ENCODE data around the gene TMPRSS3. TPM values are rescaled to one million over a fixed set of nuclear protein-coding genes. Genes with fewer than 3 reads are reported as not detected.

TMPRSS3 gene
- total RNA-seq, 1 donor from 2014 or later = not detected

DNA sequence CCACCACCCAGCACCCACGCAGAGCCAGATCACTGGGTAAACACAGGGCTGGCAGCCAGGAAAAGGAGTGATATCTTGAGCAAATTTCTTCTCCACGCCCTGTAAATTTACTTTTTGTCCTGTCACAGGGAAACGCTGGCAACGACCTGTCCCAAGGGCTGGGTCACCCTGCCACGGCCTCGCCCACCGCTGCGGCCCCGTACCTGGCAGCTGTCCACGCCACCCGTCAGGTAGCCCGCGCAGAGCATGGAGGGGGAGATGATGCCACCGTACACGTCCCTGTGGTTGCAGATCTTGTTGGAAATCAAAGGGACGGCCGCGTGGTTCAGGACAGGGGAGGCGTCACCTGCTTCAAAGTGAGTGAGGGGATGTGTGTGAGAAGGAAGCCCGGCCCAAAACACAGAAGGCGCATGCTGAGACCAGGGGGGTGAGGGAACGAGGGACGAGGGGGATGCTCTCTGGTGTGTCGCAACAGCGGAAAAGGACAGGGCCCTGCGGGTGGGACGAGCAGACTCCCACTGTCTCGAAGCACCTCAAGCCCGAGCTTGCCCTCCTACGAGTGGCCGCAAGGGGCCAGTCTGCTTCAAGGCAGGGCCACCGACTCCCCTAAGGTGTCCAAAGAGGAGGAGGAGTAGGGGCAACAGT, 19.4 kb downstream of the TMPRSS3 start:
- H3K27me3 ChIP-seq (ENCODE audit: control insufficient read depth in 3 of 3, insufficient read depth in 3 of 3, low read length in 3 of 3) = peaks cover 13 to 40% (median 37%) of the 10 kb centered on the region in 3 donors
- H3K4me3 ChIP-seq (ENCODE audit: low read length in 3 of 3) = no peak overlapping the region
- no peak overlapping the region for H3K9ac ChIP-seq (ENCODE audit: low read depth in 1 of 3, low read length in 3 of 3)
- no peaks in the 10 kb centered on the region for H3K9me3 ChIP-seq (ENCODE audit: control insufficient read depth in 3 of 3, low read length in 3 of 3)
- no peaks in the 10 kb centered on the region for H3K4me1 ChIP-seq (ENCODE audit: control insufficient read depth in 3 of 3, insufficient read depth in 3 of 3, low read length in 3 of 3)
- no peaks in the 10 kb centered on the region for H3K36me3 ChIP-seq (ENCODE audit: control insufficient read depth in 3 of 3, insufficient read depth in 3 of 3, low read length in 3 of 3)
- no peak overlapping the region for H3K27ac ChIP-seq (ENCODE audit: low read depth, low read length)

- H3K27ac ChIP-seq (ENCODE audit: low read depth, low read length) = no peak overlapping the region
- no peaks in the 10 kb centered on the region for H3K9me3 ChIP-seq (ENCODE audit: control insufficient read depth in 3 of 3, low read length in 3 of 3)
- H3K27me3 ChIP-seq (ENCODE audit: control insufficient read depth in 3 of 3, insufficient read depth in 3 of 3, low read length in 3 of 3) = peaks cover 13 to 43% (median 41%) of the 10 kb centered on the region in 3 donors
- H3K4me3 ChIP-seq (ENCODE audit: low read length in 3 of 3) = no peak overlapping the region
- no peak overlapping the region for H3K9ac ChIP-seq (ENCODE audit: low read depth in 1 of 3, low read length in 3 of 3)
- H3K36me3 ChIP-seq (ENCODE audit: control insufficient read depth in 3 of 3, insufficient read depth in 3 of 3, low read length in 3 of 3) = no peaks in the 10 kb centered on the region
- no peaks in the 10 kb centered on the region for H3K4me1 ChIP-seq (ENCODE audit: control insufficient read depth in 3 of 3, insufficient read depth in 3 of 3, low read length in 3 of 3)
Observed at GRCh38 chr21:42375966-42376337, 19.9 kb downstream of the TMPRSS3 start.

GRCh38 chr21:42375506-42375905, 20.3 kb downstream of the TMPRSS3 start:
- no peak overlapping the region for H3K4me3 ChIP-seq (ENCODE audit: low read length in 3 of 3)
- H3K36me3 ChIP-seq (ENCODE audit: control insufficient read depth in 3 of 3, insufficient read depth in 3 of 3, low read length in 3 of 3) = no peaks in the 10 kb centered on the region
- no peak overlapping the region for H3K9ac ChIP-seq (ENCODE audit: low read depth in 1 of 3, low read length in 3 of 3)
- H3K27ac ChIP-seq (ENCODE audit: low read depth, low read length) = no peak overlapping the region
- H3K27me3 ChIP-seq (ENCODE audit: control insufficient read depth in 3 of 3, insufficient read depth in 3 of 3, low read length in 3 of 3) = peaks cover 16 to 48% (median 46%) of the 10 kb centered on the region in 3 donors
- H3K4me1 ChIP-seq (ENCODE audit: control insufficient read depth in 3 of 3, insufficient read depth in 3 of 3, low read length in 3 of 3) = no peaks in the 10 kb centered on the region
- H3K9me3 ChIP-seq (ENCODE audit: control insufficient read depth in 3 of 3, low read length in 3 of 3) = no peaks in the 10 kb centered on the region

DNA sequence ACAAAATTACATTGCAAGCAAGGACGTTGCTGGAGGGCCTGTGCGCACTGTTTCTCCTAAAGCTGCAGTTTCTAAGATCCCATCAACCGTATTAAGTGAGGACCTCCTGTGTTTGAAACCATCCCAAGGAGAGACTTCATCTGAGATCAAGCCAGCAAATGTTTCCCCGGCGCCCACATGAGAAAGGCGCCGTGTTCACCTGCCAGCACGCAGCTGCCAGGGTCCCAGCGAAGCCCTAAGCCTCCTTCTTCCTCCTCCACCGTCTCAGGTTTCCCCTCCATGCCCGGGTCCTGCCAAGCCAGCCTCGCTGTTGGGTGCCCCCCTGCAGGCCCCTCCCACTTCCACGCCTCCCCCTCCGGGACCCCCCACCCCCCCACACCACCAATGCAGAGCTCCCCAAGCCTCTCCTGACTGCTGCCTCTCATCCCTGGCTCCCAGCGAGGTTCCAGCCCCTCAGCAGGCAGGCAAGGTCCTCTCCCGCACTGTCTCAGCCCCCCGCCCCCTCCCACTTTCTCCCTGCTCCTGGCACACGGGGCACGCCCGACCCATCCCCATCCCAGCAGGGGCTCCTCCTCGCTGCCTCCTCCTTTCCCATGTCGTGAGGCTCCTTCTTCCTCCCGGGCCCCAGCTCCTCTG, 20.9 kb downstream of the TMPRSS3 start:
- Histone ChIP-seq H3K4me1 (ENCODE audit: control insufficient read depth in 3 of 3, insufficient read depth in 3 of 3, low read length in 3 of 3) (no peaks in the 10 kb centered on the region), H3K36me3 (ENCODE audit: control insufficient read depth in 3 of 3, insufficient read depth in 3 of 3, low read length in 3 of 3) (no peaks in the 10 kb centered on the region), H3K9ac (ENCODE audit: low read depth in 1 of 3, low read length in 3 of 3) (no peak overlapping the region), H3K27me3 (ENCODE audit: control insufficient read depth in 3 of 3, insufficient read depth in 3 of 3, low read length in 3 of 3) (peaks cover 18 to 51% (median 49%) of the 10 kb centered on the region in 3 donors), H3K27ac (ENCODE audit: low read depth, low read length) (no peak overlapping the region), H3K4me3 (ENCODE audit: low read length in 3 of 3) (no peak overlapping the region), H3K9me3 (ENCODE audit: control insufficient read depth in 3 of 3, low read length in 3 of 3) (no peaks in the 10 kb centered on the region)

GRCh38 chr21:42374457-42374856, 21.4 kb downstream of the TMPRSS3 start:
- Histone ChIP-seq H3K4me1 (ENCODE audit: control insufficient read depth in 3 of 3, insufficient read depth in 3 of 3, low read length in 3 of 3) (no peaks in the 10 kb centered on the region), H3K4me3 (ENCODE audit: low read length in 3 of 3) (no peak overlapping the region), H3K27me3 (ENCODE audit: control insufficient read depth in 3 of 3, insufficient read depth in 3 of 3, low read length in 3 of 3) (peaks cover 18 to 53% (median 49%) of the 10 kb centered on the region in 3 donors), H3K9me3 (ENCODE audit: control insufficient read depth in 3 of 3, low read length in 3 of 3) (no peaks in the 10 kb centered on the region), H3K27ac (ENCODE audit: low read depth, low read length) (no peak overlapping the region), H3K9ac (ENCODE audit: low read depth in 1 of 3, low read length in 3 of 3) (no peak overlapping the region), H3K36me3 (ENCODE audit: control insufficient read depth in 3 of 3, insufficient read depth in 3 of 3, low read length in 3 of 3) (no peaks in the 10 kb centered on the region)

- Histone ChIP-seq H3K4me3 (ENCODE audit: low read length in 3 of 3) (no peak overlapping the region), H3K36me3 (ENCODE audit: control insufficient read depth in 3 of 3, insufficient read depth in 3 of 3, low read length in 3 of 3) (no peaks in the 10 kb centered on the region), H3K27me3 (ENCODE audit: control insufficient read depth in 3 of 3, insufficient read depth in 3 of 3, low read length in 3 of 3) (peaks cover 18 to 53% (median 49%) of the 10 kb centered on the region in 3 donors), H3K9me3 (ENCODE audit: control insufficient read depth in 3 of 3, low read length in 3 of 3) (no peaks in the 10 kb centered on the region), H3K9ac (ENCODE audit: low read depth in 1 of 3, low read length in 3 of 3) (no peak overlapping the region), H3K27ac (ENCODE audit: low read depth, low read length) (no peak overlapping the region), H3K4me1 (ENCODE audit: control insufficient read depth in 3 of 3, insufficient read depth in 3 of 3, low read length in 3 of 3) (no peaks in the 10 kb centered on the region)
Observed at GRCh38 chr21:42373908-42374455, 21.9 kb downstream of the TMPRSS3 start.

DNA sequence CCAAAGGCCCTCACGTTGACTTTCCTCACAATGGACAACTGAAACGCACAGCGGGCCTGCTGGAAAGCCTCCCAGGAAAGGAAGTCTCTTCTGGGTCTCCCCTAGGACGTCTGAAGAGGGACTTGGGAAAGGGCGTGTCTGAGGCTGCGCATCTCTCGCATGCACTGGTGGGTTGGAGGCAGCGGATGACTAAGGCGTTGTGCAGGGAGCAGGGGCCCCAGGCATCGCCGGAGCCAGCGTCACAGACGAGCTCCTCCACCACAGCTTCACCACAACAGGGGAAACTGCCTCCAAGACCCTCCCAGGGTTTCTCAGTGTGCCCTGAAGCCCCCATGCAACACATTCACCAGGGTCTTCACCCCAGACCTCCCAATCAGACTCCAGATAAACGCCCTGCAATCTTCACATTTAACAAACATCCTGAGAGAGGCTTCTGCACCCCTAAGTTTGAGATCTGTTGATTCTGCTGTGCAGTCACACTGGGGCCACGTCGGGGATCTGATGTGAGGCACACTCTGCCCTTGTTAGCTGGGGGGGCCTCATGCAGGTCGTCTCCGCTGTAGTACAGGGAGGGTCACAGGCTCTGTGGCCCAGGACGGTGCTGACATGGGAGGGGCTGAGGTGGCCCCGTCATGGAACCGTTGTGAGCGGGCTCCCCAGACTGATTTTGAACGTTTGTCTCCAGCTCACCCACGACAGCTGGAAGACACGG, 22.5 kb downstream of the TMPRSS3 start:
- Histone ChIP-seq H3K4me1 (ENCODE audit: control insufficient read depth in 3 of 3, insufficient read depth in 3 of 3, low read length in 3 of 3) (no peaks in the 10 kb centered on the region), H3K36me3 (ENCODE audit: control insufficient read depth in 3 of 3, insufficient read depth in 3 of 3, low read length in 3 of 3) (no peaks in the 10 kb centered on the region), H3K27ac (ENCODE audit: low read depth, low read length) (no peak overlapping the region), H3K9ac (ENCODE audit: low read depth in 1 of 3, low read length in 3 of 3) (no peak overlapping the region), H3K27me3 (ENCODE audit: control insufficient read depth in 3 of 3, insufficient read depth in 3 of 3, low read length in 3 of 3) (peaks cover 18 to 53% (median 49%) of the 10 kb centered on the region in 3 donors), H3K4me3 (ENCODE audit: low read length in 3 of 3) (no peak overlapping the region), H3K9me3 (ENCODE audit: control insufficient read depth in 3 of 3, low read length in 3 of 3) (no peaks in the 10 kb centered on the region)

- Histone ChIP-seq H3K27me3 (ENCODE audit: control insufficient read depth in 3 of 3, insufficient read depth in 3 of 3, low read length in 3 of 3) (peaks cover 14 to 38% (median 36%) of the 10 kb centered on the region in 3 donors), H3K9ac (ENCODE audit: low read depth in 1 of 3, low read length in 3 of 3) (no peak overlapping the region), H3K27ac (ENCODE audit: low read depth, low read length) (no peak overlapping the region), H3K4me1 (ENCODE audit: control insufficient read depth in 3 of 3, insufficient read depth in 3 of 3, low read length in 3 of 3) (no peaks in the 10 kb centered on the region), H3K4me3 (ENCODE audit: low read length in 3 of 3) (no peak overlapping the region), H3K36me3 (ENCODE audit: control insufficient read depth in 3 of 3, insufficient read depth in 3 of 3, low read length in 3 of 3) (no peaks in the 10 kb centered on the region), H3K9me3 (ENCODE audit: control insufficient read depth in 3 of 3, low read length in 3 of 3) (no peaks in the 10 kb centered on the region)
Observed at GRCh38 chr21:42370894-42371654, 24.8 kb downstream of the TMPRSS3 start.

DNA sequence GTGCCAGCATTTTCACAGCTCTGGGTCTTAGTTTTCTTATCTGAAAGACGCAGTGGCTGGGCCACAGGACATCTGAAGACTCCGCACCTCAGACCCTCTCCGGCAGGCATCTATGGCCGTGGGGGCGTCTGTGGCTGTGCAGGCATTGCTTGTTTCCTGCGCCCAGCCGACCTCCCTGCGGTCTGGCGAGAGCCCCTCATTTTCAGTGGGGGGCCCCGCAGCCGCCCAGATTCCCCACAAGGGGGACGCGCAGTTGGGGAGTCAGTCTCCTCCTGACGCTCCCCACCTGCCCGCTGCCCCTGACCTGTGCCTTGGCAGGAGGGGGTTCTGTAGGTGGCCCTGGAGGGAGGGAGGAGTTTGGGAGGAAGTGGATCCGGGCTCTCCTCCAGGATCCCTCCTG, 26.0 kb downstream of the TMPRSS3 start:
- Histone ChIP-seq H3K36me3 (ENCODE audit: control insufficient read depth in 3 of 3, insufficient read depth in 3 of 3, low read length in 3 of 3) (no peaks in the 10 kb centered on the region), H3K9me3 (ENCODE audit: control insufficient read depth in 3 of 3, low read length in 3 of 3) (no peaks in the 10 kb centered on the region), H3K4me3 (ENCODE audit: low read length in 3 of 3) (no peak overlapping the region), H3K9ac (ENCODE audit: low read depth in 1 of 3, low read length in 3 of 3) (no peak overlapping the region), H3K27ac (ENCODE audit: low read depth, low read length) (no peak overlapping the region), H3K4me1 (ENCODE audit: control insufficient read depth in 3 of 3, insufficient read depth in 3 of 3, low read length in 3 of 3) (no peaks in the 10 kb centered on the region), H3K27me3 (ENCODE audit: control insufficient read depth in 3 of 3, insufficient read depth in 3 of 3, low read length in 3 of 3) (peaks cover 12 to 41% (median 32%) of the 10 kb centered on the region in 3 donors)

Data from skeletal muscle tissue (tissue), 4 donors.